ENCODE data around the gene DNMT3L. TPM values are rescaled to one million over a fixed set of nuclear protein-coding genes. Genes with fewer than 3 reads are reported as not detected.

DNMT3L gene
- not detected in 2 replicates for total RNA-seq

GRCh38 chr21:44261675-44262295 lies at the start of gene DNMT3L:
Gene DNMT3L (minus strand): TSS chr21:44261897. CDS start chr21:44261259, 638 bp downstream.

GRCh38 chr21:44299458-44300261 lies 38.0 kb upstream of the DNMT3L start, which contains the start of gene PFKL:
Gene PFKL (plus strand): TSS chr21:44300053. CDS start chr21:44300106, 53 bp downstream.

GRCh38 chr21:44285138-44285992 lies 23.7 kb upstream of the DNMT3L start, which contains the start of gene AIRE:
Gene AIRE (plus strand): TSS chr21:44285876. CDS start chr21:44286007, 131 bp downstream.

GRCh38 chr21:44240842-44241241 lies 20.9 kb downstream of the DNMT3L start, which contains the start of gene ICOSLG:
Gene ICOSLG (minus strand): TSS chr21:44240943. CDS start chr21:44240817, 126 bp downstream.

Other genes with a start within 250 kb of the DNMT3L start
- 16.1 and 21.8 TPM in 2 replicates for gene TRAPPC10, start 249.6 kb downstream of the DNMT3L start, total RNA-seq
- 4.0 and 27.4 TPM in 2 replicates for gene PWP2, start 154.5 kb downstream of the DNMT3L start, total RNA-seq
- 20.4 and 33.9 TPM in 2 replicates for gene GATD3, start 128.2 kb downstream of the DNMT3L start, total RNA-seq
- gene ICOSLG, start 21.0 kb downstream of the DNMT3L start, total RNA-seq, result 0.54 and 1.3 TPM in 2 replicates
- under 0.01 TPM in 1 of 2 replicates, not detected in the other for gene AIRE, start 24.0 kb upstream of the DNMT3L start, total RNA-seq
- gene PFKL, start 38.2 kb upstream of the DNMT3L start, total RNA-seq, result 240 and 386 TPM in 2 replicates
- 4.9 and 6.1 TPM in 2 replicates for gene CFAP410, start 77.5 kb upstream of the DNMT3L start, total RNA-seq
- under 0.01 and 0.18 TPM in 2 replicates for gene TRPM2, start 91.7 kb upstream of the DNMT3L start, total RNA-seq
- gene LRRC3, start 193.6 kb upstream of the DNMT3L start, total RNA-seq, result 0.99 and 1.2 TPM in 2 replicates

Measured in endothelial cell of coronary artery (primary cell).